ENCODE measurements around the gene ANKMY2.
"Not testable (repeated sequence)": the region's sequence is repeated elsewhere in the genome, so short reads cannot be mapped to it uniquely, and the experiment has no call there.

ANKMY2 gene

GRCh38 chr7:16616542-16616941 lies 29.0 kb downstream of the ANKMY2 start:
- no peak for DNase-seq

DNA sequence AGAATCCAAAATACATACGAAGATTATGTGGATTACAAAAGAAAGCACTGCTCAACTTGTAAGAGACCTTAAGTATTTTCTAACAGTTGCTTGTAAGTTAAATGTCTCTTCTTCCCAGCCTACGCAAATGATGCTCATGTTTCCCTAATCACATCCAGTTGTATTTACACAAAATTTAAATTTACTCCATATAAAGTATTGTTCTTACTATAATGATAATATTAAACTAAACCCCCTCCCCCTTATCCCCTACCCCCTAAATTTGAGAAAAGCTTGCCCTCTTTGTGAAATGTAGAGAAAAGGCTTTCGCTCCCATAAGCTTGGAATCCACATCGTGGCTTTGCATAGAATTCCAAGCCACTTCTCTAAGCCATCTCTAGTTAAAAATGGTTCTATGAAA lies 29.4 kb downstream of the ANKMY2 start:
- DNase-seq = no peak

DNA sequence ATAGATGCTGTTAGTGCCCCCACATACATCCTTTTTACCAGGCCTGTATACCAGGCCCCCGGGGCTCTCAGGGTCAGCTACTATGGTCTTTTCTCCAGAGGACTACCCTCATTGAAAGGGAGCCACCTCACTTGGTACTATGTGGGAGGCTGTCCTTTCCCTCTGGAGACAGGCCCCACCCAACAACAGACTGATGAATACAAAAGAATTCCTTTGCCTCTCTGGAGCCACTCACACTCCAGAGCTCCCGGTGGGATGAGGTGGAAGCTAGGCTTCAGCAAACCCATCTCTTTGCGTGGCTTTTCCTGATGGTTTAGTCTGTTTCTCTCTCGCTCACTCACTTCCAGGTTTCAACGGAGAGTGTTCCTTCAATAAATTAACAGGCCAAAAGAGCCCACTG lies 30.3 kb downstream of the ANKMY2 start:
- DNase-seq = no peak

DNA sequence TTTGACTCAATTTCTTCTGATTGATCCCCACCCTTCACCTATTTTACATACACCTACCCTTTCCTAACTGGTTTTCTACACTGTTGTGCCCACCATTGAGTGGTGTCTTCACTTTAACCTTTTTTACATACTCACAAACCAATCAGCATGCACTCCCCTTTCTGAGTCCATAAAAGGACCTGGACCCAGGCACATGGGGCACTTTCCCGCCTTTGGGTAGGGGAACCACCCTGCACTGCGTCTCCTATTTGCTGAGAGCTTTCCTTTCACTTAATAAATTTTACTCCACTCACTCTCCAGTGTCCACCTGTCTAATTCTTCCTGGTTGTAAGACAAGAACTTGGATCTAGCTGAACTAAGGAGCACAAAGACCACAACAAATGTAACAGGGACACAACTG lies 33.8 kb downstream of the ANKMY2 start:
- DNase-seq = no peak

GRCh38 chr7:16609842-16610450 lies 35.6 kb downstream of the ANKMY2 start:
- no peak for DNase-seq

GRCh38 chr7:16606704-16607103 lies 38.9 kb downstream of the ANKMY2 start:
- no peak for DNase-seq

DNA sequence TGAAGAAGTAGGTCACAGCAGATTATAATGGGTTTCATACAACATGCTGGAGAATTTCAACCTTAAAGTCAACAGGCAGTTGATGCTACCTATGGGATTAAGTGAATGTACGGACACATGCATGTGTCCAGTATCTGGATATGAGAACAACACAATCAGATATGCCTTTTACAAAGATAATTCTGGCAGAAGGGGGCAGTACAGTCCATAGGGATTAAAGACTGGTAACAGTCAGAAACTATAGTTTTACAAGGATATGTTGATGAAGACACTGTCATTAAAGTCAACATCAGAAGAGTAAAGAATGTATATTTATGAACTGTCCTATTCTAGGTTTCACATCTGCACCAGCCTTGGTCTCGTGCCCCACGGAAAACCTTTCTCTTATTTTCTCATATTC lies 41.5 kb downstream of the ANKMY2 start:
- no peak for DNase-seq

- DNase-seq = no peak
Measured at GRCh38 chr7:16603633-16604032, 41.9 kb downstream of the ANKMY2 start.

DNA sequence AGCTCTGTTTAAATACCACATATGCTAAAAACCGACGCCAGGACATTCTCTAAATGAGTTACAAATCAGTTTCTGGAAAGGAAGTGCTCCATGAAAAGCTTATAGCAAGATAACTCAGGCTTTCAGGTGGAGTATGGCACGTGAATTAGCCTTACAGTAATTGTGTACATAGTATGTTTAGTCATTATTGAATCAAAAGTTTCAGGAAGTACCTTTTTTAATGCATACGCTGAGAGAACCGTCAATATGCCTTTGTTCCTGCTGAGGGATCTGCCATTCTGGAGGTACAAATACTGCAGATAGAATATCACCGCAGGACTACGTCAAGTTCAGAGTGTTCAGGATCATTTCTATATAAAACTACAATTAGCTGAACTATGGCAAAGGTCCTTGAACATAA lies 45.7 kb downstream of the ANKMY2 start:
- no peak for DNase-seq

DNA sequence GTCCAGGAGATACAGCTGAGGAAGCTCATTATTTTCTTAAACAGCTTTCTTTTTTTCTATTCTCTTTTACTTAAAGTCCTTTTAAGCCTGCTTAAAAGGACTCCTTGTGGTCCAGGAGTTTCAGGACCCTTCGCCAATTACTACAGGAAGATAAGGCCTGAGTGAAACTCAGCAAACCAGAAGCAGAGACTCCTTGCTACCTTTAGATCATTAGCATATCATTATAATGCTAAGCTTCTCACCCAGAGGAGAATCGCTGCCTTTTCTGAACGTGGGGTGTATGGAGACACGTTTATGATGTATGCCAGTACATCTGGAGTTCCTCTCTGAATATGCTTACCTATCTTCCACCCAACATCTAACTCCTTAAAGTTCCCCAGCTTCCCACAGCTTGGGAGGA lies 47.5 kb downstream of the ANKMY2 start:
- DNase-seq = no peak

- not testable (repeated sequence) for DNase-seq
Measured at GRCh38 chr7:16595596-16595995, 50.0 kb downstream of the ANKMY2 start.

GRCh38 chr7:16594676-16595075 lies 50.9 kb downstream of the ANKMY2 start:
- no peak for DNase-seq

DNA sequence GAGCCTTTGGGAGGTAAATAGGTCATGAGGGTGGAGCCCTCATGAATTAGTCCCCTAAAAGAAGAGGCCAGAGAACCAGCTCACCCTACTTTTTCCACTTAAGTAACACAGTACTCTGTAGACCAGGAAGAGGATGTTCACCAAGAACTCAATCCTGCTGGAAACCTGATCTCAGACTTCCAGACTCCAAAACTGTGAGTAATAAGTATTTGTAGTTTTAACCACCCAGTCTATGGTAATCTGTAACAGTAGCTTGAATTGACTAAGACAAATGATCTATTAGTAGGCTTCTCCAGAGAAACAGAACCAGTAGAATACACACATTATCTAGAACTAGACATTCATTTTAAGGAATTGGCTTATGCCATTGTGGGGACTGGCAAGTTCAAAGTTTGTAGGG lies 51.5 kb downstream of the ANKMY2 start:
- DNase-seq = no peak

GRCh38 chr7:16592395-16592794 lies 53.2 kb downstream of the ANKMY2 start:
- no peak for DNase-seq

DNA sequence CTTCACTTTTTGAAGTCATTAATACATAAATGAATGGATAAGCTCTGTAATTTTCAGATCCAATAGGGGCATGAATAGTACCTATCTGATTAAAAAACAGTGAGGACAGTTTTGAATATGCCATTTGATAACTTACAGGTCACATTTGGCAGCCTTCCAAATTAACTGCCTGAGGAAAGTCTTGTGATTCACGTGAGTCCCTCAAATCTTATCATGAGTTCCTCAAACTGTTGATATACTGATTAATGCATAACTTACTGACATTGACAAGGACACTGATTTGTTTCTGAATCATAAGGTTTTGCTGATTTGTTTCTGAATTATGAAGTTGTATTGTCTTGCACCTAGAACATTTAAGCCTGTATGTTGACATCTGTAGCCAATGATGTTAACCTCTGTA lies 55.1 kb downstream of the ANKMY2 start:
- no peak for DNase-seq

DNA sequence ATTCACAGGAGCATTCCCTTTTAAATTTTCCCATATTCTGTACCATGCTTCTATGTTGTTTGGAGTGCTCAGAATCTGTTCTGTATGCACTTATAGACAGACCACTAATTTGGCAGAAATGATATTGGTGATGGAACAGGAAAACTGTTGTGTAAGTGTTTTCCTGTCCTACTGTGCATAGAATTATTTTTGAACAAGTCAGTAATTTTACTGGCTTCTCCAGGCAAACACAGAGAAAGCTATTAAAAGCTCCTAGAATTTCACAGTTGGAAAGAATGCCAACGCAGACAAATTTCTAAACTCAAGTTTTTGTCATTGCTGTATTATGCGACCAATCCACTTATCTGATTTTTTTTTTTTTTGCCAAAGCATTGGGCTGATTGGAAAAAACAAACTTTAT lies 55.7 kb downstream of the ANKMY2 start:
- DNase-seq = no peak

DNA sequence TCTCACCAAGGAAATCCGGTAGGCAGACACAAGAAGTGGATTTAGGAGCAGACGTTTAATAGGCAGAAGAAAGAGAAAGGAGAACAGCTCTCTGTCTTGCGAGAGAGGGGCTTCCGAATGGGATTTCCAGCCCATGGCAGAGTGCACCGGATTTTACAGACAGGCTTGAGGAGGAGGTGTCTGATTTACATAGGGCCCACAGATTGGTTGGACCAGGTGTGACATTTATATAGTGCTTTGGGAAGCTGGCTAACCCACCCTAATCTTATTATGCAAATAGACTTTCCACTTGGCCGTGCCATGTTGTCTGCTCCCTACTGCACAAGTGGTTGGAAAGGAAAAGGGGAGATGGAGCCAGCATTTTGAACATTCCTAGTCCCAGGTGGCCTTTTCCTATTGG lies 57.8 kb downstream of the ANKMY2 start:
- no peak for DNase-seq

- no peak for DNase-seq
Measured at GRCh38 chr7:16587129-16587528, 58.4 kb downstream of the ANKMY2 start.

DNA sequence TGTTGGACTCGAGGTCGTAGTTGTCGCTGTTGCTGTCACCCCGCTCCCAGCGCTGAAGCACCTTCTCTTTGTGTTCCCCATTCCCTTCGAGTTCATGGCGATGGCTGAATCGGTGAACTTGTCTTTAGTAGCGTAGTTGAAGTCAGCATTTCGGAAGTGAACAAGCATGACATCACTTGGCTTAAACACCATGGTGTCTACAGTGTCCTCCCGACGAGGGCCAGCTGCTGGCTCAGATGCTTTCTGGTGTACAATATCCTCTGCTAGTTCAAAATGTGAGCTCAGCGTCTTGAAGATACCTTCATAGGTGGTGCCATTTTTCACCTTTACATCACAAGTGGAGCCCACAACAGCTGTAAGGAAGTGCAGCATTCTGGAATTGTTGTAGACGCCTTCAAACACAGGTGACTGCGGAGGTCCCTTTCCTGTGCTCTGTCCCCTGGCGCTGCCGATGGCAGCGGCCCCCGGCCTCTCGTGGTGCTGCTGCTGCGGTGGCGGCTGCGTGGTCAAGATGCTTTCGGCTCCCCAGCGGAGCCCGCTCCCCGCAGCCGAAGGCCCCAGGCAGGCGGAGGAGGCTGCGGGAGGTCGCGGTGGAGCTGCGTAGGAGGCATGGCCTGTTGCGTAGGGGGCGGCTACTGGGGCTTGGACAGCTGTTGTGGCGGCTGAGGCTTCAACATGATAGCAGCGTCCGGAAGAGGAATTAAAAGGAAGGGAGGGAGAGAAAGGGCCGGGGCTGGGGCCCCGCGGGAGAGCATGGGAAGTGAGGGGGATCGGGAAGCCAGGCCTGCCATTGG lies 59.3 kb downstream of the ANKMY2 start:
- no peak for DNase-seq

DNA sequence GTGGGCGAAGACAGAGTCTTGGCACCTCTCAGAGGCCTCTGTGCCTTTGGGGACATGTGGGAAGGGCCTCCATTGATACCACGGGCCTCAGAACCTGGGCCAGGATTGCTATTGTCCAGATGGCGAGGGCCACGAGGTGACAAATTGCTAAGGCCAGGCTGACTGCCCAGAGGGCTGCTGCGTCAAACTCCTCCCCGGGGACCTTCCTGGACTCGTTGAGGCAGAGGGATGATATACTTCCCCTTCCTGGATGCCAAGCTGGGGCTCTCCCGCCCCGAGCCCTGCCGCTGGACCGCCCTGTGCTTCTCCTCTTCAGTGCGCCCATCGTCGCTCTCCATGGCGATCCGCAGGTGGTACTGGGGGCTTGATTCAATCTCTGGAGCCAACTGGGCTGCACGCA lies 60.0 kb downstream of the ANKMY2 start:
- DNase-seq = no peak

DNA sequence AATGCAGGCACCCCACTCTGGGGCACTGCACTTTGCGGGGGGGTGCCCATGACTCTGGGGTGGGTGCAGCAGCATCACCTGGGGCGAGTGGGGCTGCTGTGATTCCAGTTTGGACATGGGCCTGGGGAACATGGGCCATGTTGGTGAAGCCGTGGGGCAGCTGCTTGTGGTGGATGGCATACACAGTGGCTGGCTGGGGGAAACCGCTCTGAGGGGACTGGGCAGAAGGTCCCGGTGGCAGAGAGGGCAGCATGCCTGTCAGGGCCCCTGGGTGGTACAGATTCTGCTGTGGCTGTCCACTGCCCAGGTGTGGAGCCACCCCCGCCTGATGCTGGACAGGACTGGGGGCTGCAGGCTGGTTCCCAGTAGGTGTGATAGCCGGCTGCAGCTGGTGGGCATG lies 61.7 kb downstream of the ANKMY2 start:
- no peak for DNase-seq

GRCh38 chr7:16581286-16581685 lies 64.3 kb downstream of the ANKMY2 start:
- no peak for DNase-seq

- DNase-seq = no peak
Measured at GRCh38 chr7:16579216-16579615, 66.3 kb downstream of the ANKMY2 start.

- no peak for DNase-seq
Measured at GRCh38 chr7:16571941-16572340, 73.6 kb downstream of the ANKMY2 start.

GRCh38 chr7:16564909-16565426 lies 80.6 kb downstream of the ANKMY2 start:
- peak in 1 of 2 experiments; percentile 18 for DNase-seq

Data from activated CD4-positive, alpha-beta T cell treated with anti-CD3 and anti-CD28 coated beads, Interleukin-2, amount 50 U/mL, for 48 hours (primary cell).